HCT116 (cell line): Measurements from ENCODE around the gene ASXL2. TPM values are rescaled to one million over a fixed set of nuclear protein-coding genes. Genes with fewer than 3 reads are reported as not detected.

Experiments used
- ATAC-seq: fragments of 200-7000 bp; cut with Tn5 transposase; 2 replicates; pipeline ENCODE4 v1.9.1; 2020; ENCODE audit warnings: mild to moderate bottlenecking, moderate library complexity
- BruUV-seq: library from RNA; stranded (reverse); fragments of 400-500 nt; replicated peaks from 2 replicates; lab custom pipeline; 2021; lab: Mats Ljungman, UMichigan
- CTCF ChIA-PET: fragments of 300-600 bp; sonication (Branson Sonifier 250); formaldehyde crosslinking; loops from one replicate; lab custom pipeline; 2021; ENCODE audit warnings: antibody characterized with exemption; lab: Charles Lee
- POLR2A ChIA-PET: fragments of 300-600, 350-600 bp; sonication (Branson Sonifier 250); formaldehyde crosslinking; loops from one replicate; lab custom pipeline; 2021; ENCODE audit warnings: antibody characterized with exemption; lab: Charles Lee
- RAD21 ChIA-PET, 2 experiments: fragments of 300-600 bp; sonication (Branson Sonifier 250); formaldehyde crosslinking; loops; one replicate each; lab custom pipeline; 2023; ENCODE audit warnings: low total read pairs in 2 of 2; ENCODE audit not compliant: uncharacterized antibody in 2 of 2, unreplicated experiment in 2 of 2, low non-redundant PET in 1 of 2; lab: Charles Lee
- DNase-seq: peaks from one replicate; pipeline ENCODE4 v3.0.0-alpha.2; 2010; ENCODE audit warnings: low read depth, low spot score
- H2AFZ ChIP-seq: fragments of 200-600 bp; shearing (Covaris generic), sonication (generic); 2 replicates; pipeline ENCODE4 v1.6.1; 2017; ENCODE audit warnings: low read depth, mixed run types, mixed read lengths, antibody characterized with exemption, low read length; ENCODE audit not compliant: poor library complexity, severe bottlenecking
- H3K27ac ChIP-seq: 2 replicates; pipeline ENCODE4 v1.5.1; 2012; ENCODE audit warnings: low read depth, low read length
- H3K27me3 ChIP-seq: fragments of 200-600 bp; sonication (generic); 2 replicates; pipeline ENCODE4 v1.6.1; 2016; ENCODE audit warnings: mixed run types, low read length, mixed read lengths; ENCODE audit not compliant: insufficient read depth
- H3K36me3 ChIP-seq, 2 experiments: fragments of 200-500 bp in 1 of 2; fragments of 200-600 bp in 1 of 2; sonication (Bioruptor generic) in 1 of 2; sonication (generic) in 1 of 2; 2 replicates each; pipeline versions ENCODE4 v1.5.1 to v1.6.1; 2014 to 2016; ENCODE audit warnings: low read length in 2 of 2, inconsistent platforms in 1 of 2, mixed read lengths in 1 of 2, mixed run types in 1 of 2; ENCODE audit not compliant: insufficient read depth in 2 of 2, control insufficient read depth in 1 of 2
- H3K4me1 ChIP-seq, 2 experiments: fragments of 200-600 bp in 1 of 2; sonication (generic) in 1 of 2; 2 replicates each; pipeline versions ENCODE4 v1.5.1 to v1.6.1; 2012 to 2017; ENCODE audit warnings: low read length in 2 of 2, inconsistent platforms in 1 of 2, mild to moderate bottlenecking in 1 of 2, mixed read lengths in 1 of 2, mixed run types in 1 of 2, moderate library complexity in 1 of 2; ENCODE audit not compliant: insufficient read depth in 2 of 2, control insufficient read depth in 1 of 2
- H3K4me2 ChIP-seq: fragments of 200-600 bp; sonication (generic); 2 replicates; pipeline ENCODE4 v1.6.1; 2017; ENCODE audit warnings: mixed run types, low read length, mixed read lengths
- H3K4me3 ChIP-seq, 2 experiments: fragments of 200-600 bp in 1 of 2; sonication (generic) in 1 of 2; replicated peaks in 1 of 2; 2 replicates each; pipeline ENCODE4 v1.5.1; 2011 to 2016; ENCODE audit warnings: low read length in 2 of 2, control low read depth in 1 of 2, low read depth in 1 of 2, mild to moderate bottlenecking in 1 of 2, mixed read lengths in 1 of 2, mixed run types in 1 of 2
- H3K79me2 ChIP-seq: fragments of 200-600 bp; sonication (generic); 2 replicates; pipeline ENCODE4 v1.6.1; 2017; ENCODE audit warnings: mild to moderate bottlenecking, mixed run types, low read length, moderate library complexity, mixed read lengths; ENCODE audit not compliant: insufficient read depth
- H3K9ac ChIP-seq: fragments of 200-600 bp; sonication (generic); 2 replicates; pipeline ENCODE4 v1.6.1; 2016; ENCODE audit warnings: low read length, mixed read lengths
- H3K9me2 ChIP-seq: fragments of 200-600 bp; sonication (generic), shearing (Covaris generic); 2 replicates; pipeline ENCODE4 v1.6.1; 2017; ENCODE audit warnings: mixed run types, mild to moderate bottlenecking, moderate library complexity; ENCODE audit not compliant: insufficient read depth
- H3K9me3 ChIP-seq, 2 experiments: fragments of 200-500 bp in 1 of 2; fragments of 200-600 bp in 1 of 2; sonication (Bioruptor generic) in 1 of 2; sonication (generic) in 1 of 2; 2 replicates each; pipeline ENCODE4 v1.6.1; 2014 to 2017; ENCODE audit warnings: low read length in 2 of 2, mixed read lengths in 2 of 2, inconsistent platforms in 1 of 2, low read depth in 1 of 2, mild to moderate bottlenecking in 1 of 2, mixed run types in 1 of 2, moderate library complexity in 1 of 2; ENCODE audit not compliant: control insufficient read depth in 1 of 2, insufficient read depth in 1 of 2
- H4K20me1 ChIP-seq: fragments of 200-600 bp; sonication (generic), shearing (Covaris generic); 2 replicates; pipeline ENCODE4 v1.6.1; 2017; ENCODE audit warnings: mixed run types, mild to moderate bottlenecking, moderate library complexity; ENCODE audit not compliant: insufficient read depth
- CBX3 ChIP-seq: IDR thresholded peaks from 2 replicates; pipeline ENCODE4 v1.6.1; 2012; ENCODE audit warnings: low read depth
- CEBPB ChIP-seq: IDR thresholded peaks from 2 replicates; pipeline ENCODE4 v1.6.1; 2012; ENCODE audit warnings: low read depth
- CTCF ChIP-seq, 3 experiments: fragments of 200-600 bp in 1 of 3; sonication (generic) in 1 of 3; IDR thresholded peaks in 2 of 3; conservative IDR thresholded peaks in 1 of 3; 2 replicates each; pipeline ENCODE4 v1.5.1; 2012 to 2017; ENCODE audit warnings: low read depth in 2 of 3, low read length in 2 of 3, antibody characterized with exemption in 1 of 3, borderline replicate concordance in 1 of 3, control low read depth in 1 of 3, mild to moderate bottlenecking in 1 of 3, mixed read lengths in 1 of 3, mixed run types in 1 of 3, moderate library complexity in 1 of 3; ENCODE audit not compliant: insufficient read depth in 1 of 3
- ELF1 ChIP-seq: IDR thresholded peaks from 2 replicates; pipeline ENCODE4 v1.6.1; 2012; ENCODE audit warnings: low read depth, borderline replicate concordance
- EZH2 ChIP-seq: fragments of 200-600 bp; sonication (generic); IDR thresholded peaks from 2 replicates; pipeline ENCODE4 v1.6.1; 2017; ENCODE audit warnings: antibody characterized with exemption, mixed run types
- EZH2phosphoT487 ChIP-seq: fragments of 200-600 bp; IDR thresholded peaks from 2 replicates; pipeline ENCODE4 v1.6.1; 2018; ENCODE audit warnings: antibody characterized with exemption, borderline replicate concordance
- JUND ChIP-seq: IDR thresholded peaks from 2 replicates; pipeline ENCODE4 v1.6.1; 2012
- MAX ChIP-seq: IDR thresholded peaks from 2 replicates; pipeline ENCODE4 v1.6.1; 2012
- POLR2A ChIP-seq: IDR thresholded peaks from 2 replicates; pipeline ENCODE4 v1.7.0; 2011; ENCODE audit warnings: borderline replicate concordance; ENCODE audit not compliant: insufficient read depth, insufficient read length; ENCODE audit errors: extremely low read depth
- POLR2AphosphoS5 ChIP-seq: IDR thresholded peaks from 2 replicates; pipeline ENCODE4 v1.6.1; 2011; ENCODE audit warnings: mild to moderate bottlenecking, low read depth, low read length, moderate library complexity
- RAD21 ChIP-seq: IDR thresholded peaks from 2 replicates; pipeline ENCODE4 v1.6.1; 2012; ENCODE audit warnings: low read depth, mild to moderate bottlenecking
- SIN3A ChIP-seq: IDR thresholded peaks from 2 replicates; pipeline ENCODE4 v1.6.1; 2012; ENCODE audit warnings: low read depth
- SP1 ChIP-seq: IDR thresholded peaks from 2 replicates; pipeline ENCODE4 v1.6.1; 2012; ENCODE audit warnings: low read depth
- SRF ChIP-seq: IDR thresholded peaks from 2 replicates; pipeline ENCODE4 v1.6.1; 2012; ENCODE audit warnings: low read depth
- TCF7L2 ChIP-seq: IDR thresholded peaks from 2 replicates; pipeline ENCODE4 v1.7.0; 2011; ENCODE audit warnings: borderline replicate concordance, inconsistent platforms; ENCODE audit not compliant: insufficient read depth, insufficient read length; ENCODE audit errors: extremely low read depth
- YY1 ChIP-seq: IDR thresholded peaks from 2 replicates; pipeline ENCODE4 v1.6.1; 2011; ENCODE audit warnings: low read length, low read depth, moderate library complexity, mild to moderate bottlenecking; ENCODE audit not compliant: insufficient replicate concordance; ENCODE audit errors: extremely low read depth
- ZFX ChIP-seq: fragments of 450-650 bp; IDR thresholded peaks from 2 replicates; pipeline ENCODE4 v1.6.1; 2017
- intact Hi-C: fragments of 100-400 bp; cut with micrococcal nuclease; formaldehyde crosslinking; loops from 2 replicates; pipeline ENCODE4 v1.10.0; 2022
- total RNA-seq: library from RNA; stranded (reverse); gene quantifications from one replicate; pipeline ENCODE4 v1.2.1, GENCODE V29; 2021; ENCODE audit not compliant: unreplicated experiment
- TF ChIP-seq, protein P1 (sequence below): IDR thresholded peaks from 2 replicates; pipeline ENCODE4 v1.6.1; 2012; ENCODE audit warnings: low read depth
- TF ChIP-seq, protein P2 (sequence below): IDR thresholded peaks from 2 replicates; pipeline ENCODE4 v1.6.1; 2012

ASXL2 gene
- total RNA-seq, 1 experiment from 2014 or later, result 29.2 TPM

DNA sequence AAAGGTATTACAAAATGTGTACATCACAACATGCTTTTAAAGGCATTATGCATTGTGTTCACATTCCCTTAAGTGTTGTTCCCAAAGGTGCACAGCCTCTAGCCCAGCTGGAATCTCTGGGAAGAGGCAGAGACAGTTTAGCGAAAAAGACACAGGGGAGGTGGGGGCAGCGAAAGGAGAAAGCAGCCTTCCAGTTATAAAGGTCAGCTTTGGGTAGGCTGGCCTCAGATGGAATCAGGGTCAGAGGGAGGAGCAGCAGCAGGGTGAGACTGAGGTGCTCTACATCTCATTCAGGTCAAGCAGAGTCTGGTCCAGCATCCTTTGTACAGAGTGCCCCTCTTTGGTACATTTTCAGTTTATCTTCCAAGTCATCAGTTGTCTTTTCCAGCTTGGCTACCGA is 68.6 kb downstream of the ASXL2 start:
- CTCF ChIA-PET, result no interaction called here
- DNase-seq (no peak), ATAC-seq (no peak)
- Histone ChIP-seq H3K9me3 (no peaks in the 10 kb centered on the region), H2AFZ (no peak overlapping the region), H3K9me2 (no peaks in the 10 kb centered on the region), H3K27me3 (no peaks in the 10 kb centered on the region), H3K4me3 (no peak overlapping the region), H3K4me2 (no peak overlapping the region), H3K9ac (no peak overlapping the region), H3K36me3 (no peaks in the 10 kb centered on the region), H3K27ac (no peak overlapping the region), H3K79me2 (peaks cover 7% of the 10 kb centered on the region), H3K4me1 (peaks cover 11% of the 10 kb centered on the region in 2 experiments; a peak in 3 of 4 replicates), H4K20me1 (no peaks in the 10 kb centered on the region)
- TF ChIP-seq SIN3A, result no peak
- TF ChIP-seq YY1, result no peak
- TF ChIP-seq JUND, result no peak
- no peak for TF ChIP-seq TCF7L2
- TF ChIP-seq EZH2, result no peak
- no peak for TF ChIP-seq CTCF (IDR thresholded peaks at IDR 0.05 in 2 of 3, conservative IDR thresholded peaks at IDR 0.05 in 1 of 3; ENCODE audit: borderline replicate concordance in 1 of 3, insufficient read depth in 1 of 3, low read depth in 2 of 3, low read length in 2 of 3)
- TF ChIP-seq POLR2A, result no peak
- no peak for TF ChIP-seq CEBPB
- TF ChIP-seq, protein P1, sequence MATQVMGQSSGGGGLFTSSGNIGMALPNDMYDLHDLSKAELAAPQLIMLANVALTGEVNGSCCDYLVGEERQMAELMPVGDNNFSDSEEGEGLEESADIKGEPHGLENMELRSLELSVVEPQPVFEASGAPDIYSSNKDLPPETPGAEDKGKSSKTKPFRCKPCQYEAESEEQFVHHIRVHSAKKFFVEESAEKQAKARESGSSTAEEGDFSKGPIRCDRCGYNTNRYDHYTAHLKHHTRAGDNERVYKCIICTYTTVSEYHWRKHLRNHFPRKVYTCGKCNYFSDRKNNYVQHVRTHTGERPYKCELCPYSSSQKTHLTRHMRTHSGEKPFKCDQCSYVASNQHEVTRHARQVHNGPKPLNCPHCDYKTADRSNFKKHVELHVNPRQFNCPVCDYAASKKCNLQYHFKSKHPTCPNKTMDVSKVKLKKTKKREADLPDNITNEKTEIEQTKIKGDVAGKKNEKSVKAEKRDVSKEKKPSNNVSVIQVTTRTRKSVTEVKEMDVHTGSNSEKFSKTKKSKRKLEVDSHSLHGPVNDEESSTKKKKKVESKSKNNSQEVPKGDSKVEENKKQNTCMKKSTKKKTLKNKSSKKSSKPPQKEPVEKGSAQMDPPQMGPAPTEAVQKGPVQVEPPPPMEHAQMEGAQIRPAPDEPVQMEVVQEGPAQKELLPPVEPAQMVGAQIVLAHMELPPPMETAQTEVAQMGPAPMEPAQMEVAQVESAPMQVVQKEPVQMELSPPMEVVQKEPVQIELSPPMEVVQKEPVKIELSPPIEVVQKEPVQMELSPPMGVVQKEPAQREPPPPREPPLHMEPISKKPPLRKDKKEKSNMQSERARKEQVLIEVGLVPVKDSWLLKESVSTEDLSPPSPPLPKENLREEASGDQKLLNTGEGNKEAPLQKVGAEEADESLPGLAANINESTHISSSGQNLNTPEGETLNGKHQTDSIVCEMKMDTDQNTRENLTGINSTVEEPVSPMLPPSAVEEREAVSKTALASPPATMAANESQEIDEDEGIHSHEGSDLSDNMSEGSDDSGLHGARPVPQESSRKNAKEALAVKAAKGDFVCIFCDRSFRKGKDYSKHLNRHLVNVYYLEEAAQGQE, result no peak
- no peak for TF ChIP-seq MAX
- TF ChIP-seq SP1, result no peak
- TF ChIP-seq, protein P2, sequence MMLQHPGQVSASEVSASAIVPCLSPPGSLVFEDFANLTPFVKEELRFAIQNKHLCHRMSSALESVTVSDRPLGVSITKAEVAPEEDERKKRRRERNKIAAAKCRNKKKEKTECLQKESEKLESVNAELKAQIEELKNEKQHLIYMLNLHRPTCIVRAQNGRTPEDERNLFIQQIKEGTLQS, result no peak
- TF ChIP-seq EZH2phosphoT487, result no peak
- no peak for TF ChIP-seq ZFX
- TF ChIP-seq POLR2AphosphoS5, result no peak
- no peak for TF ChIP-seq SRF
- no peak for TF ChIP-seq ELF1
- TF ChIP-seq RAD21, result no peak
- TF ChIP-seq CBX3, result no peak
- no TSS peak for BruUV-seq
- POLR2A ChIA-PET, result no interaction called here
- RAD21 ChIA-PET, result no interaction called here
- intact Hi-C loops, result no loop called here
